Mammary epithelial cell (primary cell): ENCODE measurements around the gene SELP.
"Not testable (repeated sequence)": the region's sequence is repeated elsewhere in the genome, so short reads cannot be mapped to it uniquely, and the experiment has no call there.

Source experiments
- EZH2 ChIP-seq: IDR thresholded peaks from 2 replicates; pipeline ENCODE4 v1.6.1; 2012; ENCODE audit warnings: low read length, inconsistent platforms, borderline replicate concordance
- TF ChIP-seq, protein P1 (sequence below), 2 donors: IDR thresholded peaks in 1 of 2; conservative IDR thresholded peaks in 1 of 2; 2 replicates each; pipeline ENCODE4 v1.5.1; 2011 to 2012; ENCODE audit warnings: inconsistent platforms in 2 of 2, low read length in 2 of 2, mild to moderate bottlenecking in 2 of 2, control low read depth in 1 of 2, low read depth in 1 of 2; ENCODE audit not compliant: insufficient read depth in 1 of 2; ENCODE audit errors: extremely low read depth in 1 of 2

DNA sequence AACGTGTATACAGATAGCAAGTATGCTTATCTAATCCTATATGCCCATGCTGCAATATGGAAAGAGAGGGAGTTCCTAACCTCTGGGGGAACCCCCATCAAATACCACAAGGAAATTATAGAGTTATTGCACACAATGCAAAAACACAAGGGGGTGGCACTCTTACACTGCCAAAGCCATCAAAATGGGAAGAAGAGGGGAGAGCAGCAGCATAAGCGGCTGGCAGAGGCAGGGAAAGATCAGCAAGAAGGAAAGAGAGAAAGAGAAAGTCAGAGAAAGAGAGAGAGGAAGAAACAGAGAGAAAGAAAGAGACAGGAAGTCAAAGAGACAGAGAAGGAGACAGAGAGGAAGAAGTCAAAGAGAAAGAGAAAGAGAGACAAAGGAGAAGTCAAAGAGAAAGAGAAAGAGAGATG, 37.3 kb upstream of the SELP start:
- TF ChIP-seq, protein P1, sequence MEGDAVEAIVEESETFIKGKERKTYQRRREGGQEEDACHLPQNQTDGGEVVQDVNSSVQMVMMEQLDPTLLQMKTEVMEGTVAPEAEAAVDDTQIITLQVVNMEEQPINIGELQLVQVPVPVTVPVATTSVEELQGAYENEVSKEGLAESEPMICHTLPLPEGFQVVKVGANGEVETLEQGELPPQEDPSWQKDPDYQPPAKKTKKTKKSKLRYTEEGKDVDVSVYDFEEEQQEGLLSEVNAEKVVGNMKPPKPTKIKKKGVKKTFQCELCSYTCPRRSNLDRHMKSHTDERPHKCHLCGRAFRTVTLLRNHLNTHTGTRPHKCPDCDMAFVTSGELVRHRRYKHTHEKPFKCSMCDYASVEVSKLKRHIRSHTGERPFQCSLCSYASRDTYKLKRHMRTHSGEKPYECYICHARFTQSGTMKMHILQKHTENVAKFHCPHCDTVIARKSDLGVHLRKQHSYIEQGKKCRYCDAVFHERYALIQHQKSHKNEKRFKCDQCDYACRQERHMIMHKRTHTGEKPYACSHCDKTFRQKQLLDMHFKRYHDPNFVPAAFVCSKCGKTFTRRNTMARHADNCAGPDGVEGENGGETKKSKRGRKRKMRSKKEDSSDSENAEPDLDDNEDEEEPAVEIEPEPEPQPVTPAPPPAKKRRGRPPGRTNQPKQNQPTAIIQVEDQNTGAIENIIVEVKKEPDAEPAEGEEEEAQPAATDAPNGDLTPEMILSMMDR (conservative IDR thresholded peaks at IDR 0.05 in 1 of 2, IDR thresholded peaks at IDR 0.05 in 1 of 2; ENCODE audit: extremely low read depth in 1 of 2, insufficient read depth in 1 of 2, low read depth in 1 of 2, low read length in 2 of 2): not testable (repeated sequence)
- not testable (repeated sequence) for TF ChIP-seq EZH2
